Neural cell (in vitro differentiated cells): ENCODE results near the gene ZNF524.

ENCODE experiments used
- CTCF ChIP-seq: fragments of 450-650 bp; IDR thresholded peaks from 2 replicates; pipeline ENCODE4 v1.5.1; 2014; ENCODE audit warnings: antibody characterized with exemption, mild to moderate bottlenecking, moderate library complexity; ENCODE audit not compliant: poor library complexity, severe bottlenecking
- EZH2 ChIP-seq: fragments of 200-600, 300-800 bp; shearing (Covaris generic), sonication (generic); IDR thresholded peaks from 2 replicates; pipeline ENCODE4 v1.6.1; 2014; ENCODE audit warnings: antibody characterized with exemption, low read length, borderline replicate concordance, mild to moderate bottlenecking; ENCODE audit not compliant: insufficient read depth, poor library complexity, severe bottlenecking
- POLR2AphosphoS5 ChIP-seq: IDR thresholded peaks from 2 replicates; pipeline ENCODE4 v1.6.1; 2012

GRCh38 chr19:55644842-55645511, 44.9 kb downstream of the ZNF524 start:
- TF ChIP-seq EZH2, result no peak
- TF ChIP-seq CTCF, result no peak
- no peak for TF ChIP-seq POLR2AphosphoS5
